HepG2 (cell line): ENCODE measurements around the gene GNG7. TPM values are rescaled to one million over a fixed set of nuclear protein-coding genes. Genes with fewer than 3 reads are reported as not detected.

ENCODE experiments used
- DBP ChIP-seq: sonication (generic); formaldehyde crosslinking; IDR thresholded peaks from 2 replicates; pipeline ENCODE4 v1.4.0; 2020; ENCODE audit warnings: missing genetic modification reagents; ENCODE audit errors: not compliant biosample characterization
- GPN1 ChIP-seq: sonication (generic); formaldehyde crosslinking; IDR thresholded peaks from 2 replicates; pipeline ENCODE4 v1.5.1; 2020; ENCODE audit warnings: missing genetic modification reagents, borderline replicate concordance
- GRHL1 ChIP-seq: sonication (generic); formaldehyde crosslinking; conservative IDR thresholded peaks from 2 replicates; pipeline ENCODE4 v1.8.0; 2022; ENCODE audit warnings: missing genetic modification reagents
- MEIS2 ChIP-seq: sonication (generic); formaldehyde crosslinking; IDR thresholded peaks from 2 replicates; pipeline ENCODE4 v1.9.0; 2021; ENCODE audit warnings: mild to moderate bottlenecking, missing genetic modification reagents
- PLRG1 ChIP-seq: fragments of 450-650 bp; conservative IDR thresholded peaks from 2 replicates; pipeline ENCODE4 v1.6.1; 2016
- PTBP1 ChIP-seq: fragments of 200-400 bp; formaldehyde crosslinking; IDR thresholded peaks from 2 replicates; pipeline ENCODE4 v1.6.1; 2018; ENCODE audit warnings: low read length, low read depth; ENCODE audit not compliant: poor library complexity, severe bottlenecking
- RBM22 ChIP-seq: fragments of 200-400 bp; formaldehyde crosslinking; optimal IDR thresholded peaks from 2 replicates; pipeline ENCODE3; 2017; ENCODE audit warnings: mild to moderate bottlenecking, low read length, moderate library complexity
- SALL2 ChIP-seq: sonication (generic); formaldehyde crosslinking; IDR thresholded peaks from 2 replicates; pipeline ENCODE4 v1.8.1; 2023; ENCODE audit warnings: mild to moderate bottlenecking, missing genetic modification reagents, inconsistent platforms
- SRF ChIP-seq: IDR thresholded peaks from 2 replicates; pipeline ENCODE4 v1.6.1; 2011; ENCODE audit warnings: mild to moderate bottlenecking, low read depth, low read length, moderate library complexity
- THRA ChIP-seq: sonication (generic); formaldehyde crosslinking; IDR thresholded peaks from 2 replicates; pipeline ENCODE4 v1.4.0; 2020; ENCODE audit warnings: missing genetic modification reagents, borderline replicate concordance
- THYN1 ChIP-seq: sonication (generic); formaldehyde crosslinking; IDR thresholded peaks from 2 replicates; pipeline ENCODE4 v1.8.1; 2023; ENCODE audit warnings: low read depth, mild to moderate bottlenecking, moderate library complexity, missing genetic modification reagents, borderline replicate concordance
- U2AF2 ChIP-seq: fragments of 200-400 bp; formaldehyde crosslinking; IDR thresholded peaks from 2 replicates; pipeline ENCODE4 v1.6.1; 2017; ENCODE audit warnings: low read depth, mild to moderate bottlenecking, low read length
- ZFP1 ChIP-seq: IDR thresholded peaks from 2 replicates; pipeline ENCODE4 v1.6.1; 2016
- ZNF335 ChIP-seq: sonication (generic); formaldehyde crosslinking; IDR thresholded peaks from 2 replicates; pipeline ENCODE4 v1.4.0; 2020; ENCODE audit warnings: missing genetic modification reagents
- ZNF556 ChIP-seq: sonication (generic); formaldehyde crosslinking; IDR thresholded peaks from 2 replicates; pipeline ENCODE4 v1.4.0; 2020; ENCODE audit warnings: mild to moderate bottlenecking, missing genetic modification reagents, borderline replicate concordance
- ZNF572 ChIP-seq: sonication (generic); formaldehyde crosslinking; IDR thresholded peaks from 2 replicates; pipeline ENCODE4 v1.5.1; 2020; ENCODE audit warnings: mild to moderate bottlenecking, missing genetic modification reagents
- ZNF7 ChIP-seq: IDR thresholded peaks from 2 replicates; pipeline ENCODE4 v1.6.1; 2016; ENCODE audit warnings: missing biosample characterization, missing genetic modification reagents
- polyA plus RNA-seq, 8 experiments: library from polyadenylated mRNA; depleted of rRNA in 3 of 8; stranded (reverse) in 7 of 8; unstranded in 1 of 8; fragments of >200 nt; fragmentation: Illumina TruSeq in 4 of 8; extraction: Trizol in 4 of 8; gene quantifications; 2 replicates each; pipeline versions ENCODE4 v1.2.1 to v1.2.3, GENCODE V29; 2011 to 2016; ENCODE audit warnings: low read depth in 4 of 8, missing spikeins in 1 of 8, mixed read lengths in 1 of 8; ENCODE audit not compliant: insufficient read depth in 1 of 8
- total RNA-seq, 5 experiments: library from RNA; depleted of rRNA; stranded (reverse); fragments of >200 nt; fragmentation: Illumina TruSeq; extraction: Trizol; gene quantifications; 2 replicates each; pipeline ENCODE4 v1.2.3, GENCODE V29; 2016; ENCODE audit warnings: low read depth in 1 of 5
- TF ChIP-seq, protein P1 (sequence below): sonication (generic); formaldehyde crosslinking; conservative IDR thresholded peaks from 2 replicates; pipeline ENCODE4 v1.4.0; 2020; ENCODE audit warnings: missing genetic modification reagents
- TF ChIP-seq, protein P2 (sequence below), 2 experiments: fragments of 450-650 bp in 1 of 2; sonication (generic) in 1 of 2; formaldehyde crosslinking; IDR thresholded peaks; 2 replicates each; pipeline versions ENCODE4 v1.5.0 to v1.8.0; 2020 to 2022; ENCODE audit warnings: mild to moderate bottlenecking in 1 of 2, missing genetic modification reagents in 1 of 2

The GNG7 gene
- total and polyA plus RNA-seq, 2 of the 13 experiments (the other 11 are each of a cell fraction or from before 2014, with no cell fraction given) = 1.4 to 3.3 TPM

GRCh38 chr19:2578901-2579677, 123.4 kb downstream of the GNG7 start (continued):
- TF ChIP-seq, protein P1, sequence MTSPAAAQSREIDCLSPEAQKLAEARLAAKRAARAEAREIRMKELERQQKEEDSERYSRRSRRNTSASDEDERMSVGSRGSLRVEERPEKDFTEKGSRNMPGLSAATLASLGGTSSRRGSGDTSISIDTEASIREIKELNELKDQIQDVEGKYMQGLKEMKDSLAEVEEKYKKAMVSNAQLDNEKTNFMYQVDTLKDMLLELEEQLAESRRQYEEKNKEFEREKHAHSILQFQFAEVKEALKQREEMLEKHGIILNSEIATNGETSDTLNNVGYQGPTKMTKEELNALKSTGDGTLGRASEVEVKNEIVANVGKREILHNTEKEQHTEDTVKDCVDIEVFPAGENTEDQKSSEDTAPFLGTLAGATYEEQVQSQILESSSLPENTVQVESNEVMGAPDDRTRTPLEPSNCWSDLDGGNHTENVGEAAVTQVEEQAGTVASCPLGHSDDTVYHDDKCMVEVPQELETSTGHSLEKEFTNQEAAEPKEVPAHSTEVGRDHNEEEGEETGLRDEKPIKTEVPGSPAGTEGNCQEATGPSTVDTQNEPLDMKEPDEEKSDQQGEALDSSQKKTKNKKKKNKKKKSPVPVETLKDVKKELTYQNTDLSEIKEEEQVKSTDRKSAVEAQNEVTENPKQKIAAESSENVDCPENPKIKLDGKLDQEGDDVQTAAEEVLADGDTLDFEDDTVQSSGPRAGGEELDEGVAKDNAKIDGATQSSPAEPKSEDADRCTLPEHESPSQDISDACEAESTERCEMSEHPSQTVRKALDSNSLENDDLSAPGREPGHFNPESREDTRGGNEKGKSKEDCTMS = no peak
- peak; percentile 56; the same call in 1 of the 2 replicates for TF ChIP-seq ZNF572 (CRISPR knock-in tag)
- no peak for TF ChIP-seq THYN1 (CRISPR knock-in tag)
- TF ChIP-seq ZFP1 (CRISPR knock-in tag) = no peak
- no peak for TF ChIP-seq ZNF7
- no peak for TF ChIP-seq GPN1
- TF ChIP-seq RBM22 = no peak
- peak; percentile 60 for TF ChIP-seq MEIS2 (CRISPR knock-in tag)
- no peak for TF ChIP-seq PTBP1
- TF ChIP-seq SRF = no peak
- TF ChIP-seq THRA (CRISPR knock-in tag) = peak; percentile 91
- TF ChIP-seq GRHL1 = no peak
- peak; percentile 76; the same call in 1 of the 2 replicates for TF ChIP-seq ZNF556 (CRISPR knock-in tag)
- TF ChIP-seq, protein P2, sequence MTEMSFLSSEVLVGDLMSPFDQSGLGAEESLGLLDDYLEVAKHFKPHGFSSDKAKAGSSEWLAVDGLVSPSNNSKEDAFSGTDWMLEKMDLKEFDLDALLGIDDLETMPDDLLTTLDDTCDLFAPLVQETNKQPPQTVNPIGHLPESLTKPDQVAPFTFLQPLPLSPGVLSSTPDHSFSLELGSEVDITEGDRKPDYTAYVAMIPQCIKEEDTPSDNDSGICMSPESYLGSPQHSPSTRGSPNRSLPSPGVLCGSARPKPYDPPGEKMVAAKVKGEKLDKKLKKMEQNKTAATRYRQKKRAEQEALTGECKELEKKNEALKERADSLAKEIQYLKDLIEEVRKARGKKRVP (CRISPR knock-in tag; IDR thresholded peaks at IDR 0.05) = peak in 1 of 2 experiments; percentile 73; a peak in 2 of 4 replicates
- TF ChIP-seq SALL2 = no peak
- TF ChIP-seq PLRG1 = no peak
- no peak for TF ChIP-seq DBP (CRISPR knock-in tag)
- peak; percentile 76; the same call in 1 of the 2 replicates for TF ChIP-seq ZNF335 (CRISPR knock-in tag)
- TF ChIP-seq U2AF2 = 0 out of 2 replicates have a peak, but pooled peaks have one; percentile 53
